NT2/D1 (cell line): ENCODE measurements around the gene MAMDC4.

Experiments used
- DNase-seq: peaks from one replicate; pipeline ENCODE4 v3.0.0-alpha.2; 2011; ENCODE audit warnings: low read depth, low spot score
- H3K27me3 ChIP-seq: 2 replicates; pipeline ENCODE4 v1.6.0; 2011; ENCODE audit warnings: mild to moderate bottlenecking; ENCODE audit not compliant: insufficient read length, insufficient read depth
- H3K36me3 ChIP-seq: 2 replicates; pipeline ENCODE4 v1.6.1; 2011; ENCODE audit warnings: mild to moderate bottlenecking, low read length, mixed read lengths; ENCODE audit not compliant: insufficient read depth, insufficient read length
- H3K4me1 ChIP-seq: 2 replicates; pipeline ENCODE4 v1.5.1; 2011; ENCODE audit not compliant: insufficient read depth, insufficient read length
- H3K4me3 ChIP-seq: 2 replicates; pipeline ENCODE4 v1.5.1; 2011; ENCODE audit warnings: low read depth; ENCODE audit not compliant: insufficient read length
- H3K9ac ChIP-seq: 2 replicates; pipeline ENCODE4 v1.6.0; 2011; ENCODE audit warnings: low read depth; ENCODE audit not compliant: insufficient read length
- H3K9me3 ChIP-seq: 2 replicates; pipeline ENCODE4 v1.5.1; 2011; ENCODE audit warnings: mild to moderate bottlenecking, low read length; ENCODE audit not compliant: insufficient read depth
- SUZ12 ChIP-seq: IDR thresholded peaks from 2 replicates; pipeline ENCODE4 v1.6.1; 2011; ENCODE audit not compliant: insufficient read length, insufficient read depth; ENCODE audit errors: extremely low read depth
- YY1 ChIP-seq: IDR thresholded peaks from 2 replicates; pipeline ENCODE4 v1.6.1; 2011; ENCODE audit not compliant: insufficient read length, insufficient read depth
- ZNF274 ChIP-seq: IDR thresholded peaks from 2 replicates; pipeline ENCODE4 v1.6.1; 2011; ENCODE audit warnings: mild to moderate bottlenecking, low read depth, low read length

MAMDC4 gene

GRCh38 chr9:136849038-136849959 lies 2.8 kb upstream of the MAMDC4 start, which contains the start of gene PHPT1:
Gene PHPT1 (plus strand): TSS chr9:136849409. CDS start chr9:136849431, 22 bp downstream.
- TF ChIP-seq YY1 (peak; percentile 34), SUZ12 (no peak)
- H3K4me3 ChIP-seq, result peak within 1 kb of the TSS; percentile 95
- H3K36me3 ChIP-seq, result peaks cover 33% of the 10 kb centered on the region
- H3K4me1 ChIP-seq, result peaks cover 35% of the 10 kb centered on the region
- H3K27me3 ChIP-seq, result no peaks in the 10 kb centered on the region
- peak within 1 kb of the TSS; percentile 99 for H3K9ac ChIP-seq
- DNase-seq, result peak; percentile 100
- no peaks in the 10 kb centered on the region; the same call in 1 of the 2 replicates for H3K9me3 ChIP-seq

DNA sequence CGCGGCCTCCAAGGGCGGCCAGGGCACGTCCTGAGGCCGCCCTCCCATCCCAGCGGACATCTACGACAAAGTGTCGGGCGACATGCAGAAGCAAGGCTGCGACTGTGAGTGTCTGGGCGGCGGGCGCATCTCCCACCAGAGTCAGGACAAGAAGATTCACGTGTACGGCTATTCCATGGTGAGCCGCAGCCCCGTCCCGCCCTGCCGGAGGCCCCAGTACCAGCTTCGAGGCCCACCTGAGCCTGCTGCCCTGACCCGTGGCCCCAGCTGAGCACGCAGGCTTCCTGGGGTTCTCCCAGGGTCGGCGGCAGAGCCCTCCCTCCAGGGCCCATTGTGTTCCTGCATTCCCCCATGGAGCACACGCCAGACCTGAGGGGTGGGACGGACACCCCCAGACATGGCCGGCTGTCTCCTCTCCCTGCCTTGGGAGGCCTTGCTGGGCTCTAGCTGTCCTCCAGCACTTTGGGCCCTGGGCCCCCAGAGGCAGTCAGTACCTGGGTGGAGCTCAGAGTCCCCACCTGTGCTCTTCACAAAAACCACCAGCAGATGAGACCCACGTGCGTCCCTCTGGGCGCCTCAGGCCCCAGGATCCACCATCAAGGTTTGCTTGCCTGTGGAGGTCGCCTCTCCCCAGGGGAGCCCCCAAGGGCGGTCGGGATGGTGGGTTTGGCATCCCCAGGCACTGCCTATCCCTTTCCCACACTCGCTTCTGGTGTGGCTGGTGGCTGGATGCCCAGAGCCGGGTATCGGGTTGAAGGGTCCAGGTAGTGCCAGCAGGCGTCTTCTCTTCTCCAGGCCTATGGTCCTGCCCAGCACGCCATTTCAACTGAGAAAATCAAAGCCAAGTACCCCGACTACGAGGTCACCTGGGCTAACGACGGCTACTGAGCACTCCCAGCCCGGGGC lies 1.9 kb upstream of the MAMDC4 start:
- H3K36me3 ChIP-seq, result peaks cover 38% of the 10 kb centered on the region
- H3K4me1 ChIP-seq, result peaks cover 42% of the 10 kb centered on the region
- peak overlapping the region; percentile 45 for H3K4me3 ChIP-seq
- no peak for DNase-seq
- no peaks in the 10 kb centered on the region for H3K27me3 ChIP-seq
- H3K9me3 ChIP-seq, result no peaks in the 10 kb centered on the region; the same call in 1 of the 2 replicates
- H3K9ac ChIP-seq, result peak overlapping the region; percentile 87
- no peak for TF ChIP-seq YY1
- TF ChIP-seq ZNF274, result no peak
- no peak for TF ChIP-seq SUZ12

DNA sequence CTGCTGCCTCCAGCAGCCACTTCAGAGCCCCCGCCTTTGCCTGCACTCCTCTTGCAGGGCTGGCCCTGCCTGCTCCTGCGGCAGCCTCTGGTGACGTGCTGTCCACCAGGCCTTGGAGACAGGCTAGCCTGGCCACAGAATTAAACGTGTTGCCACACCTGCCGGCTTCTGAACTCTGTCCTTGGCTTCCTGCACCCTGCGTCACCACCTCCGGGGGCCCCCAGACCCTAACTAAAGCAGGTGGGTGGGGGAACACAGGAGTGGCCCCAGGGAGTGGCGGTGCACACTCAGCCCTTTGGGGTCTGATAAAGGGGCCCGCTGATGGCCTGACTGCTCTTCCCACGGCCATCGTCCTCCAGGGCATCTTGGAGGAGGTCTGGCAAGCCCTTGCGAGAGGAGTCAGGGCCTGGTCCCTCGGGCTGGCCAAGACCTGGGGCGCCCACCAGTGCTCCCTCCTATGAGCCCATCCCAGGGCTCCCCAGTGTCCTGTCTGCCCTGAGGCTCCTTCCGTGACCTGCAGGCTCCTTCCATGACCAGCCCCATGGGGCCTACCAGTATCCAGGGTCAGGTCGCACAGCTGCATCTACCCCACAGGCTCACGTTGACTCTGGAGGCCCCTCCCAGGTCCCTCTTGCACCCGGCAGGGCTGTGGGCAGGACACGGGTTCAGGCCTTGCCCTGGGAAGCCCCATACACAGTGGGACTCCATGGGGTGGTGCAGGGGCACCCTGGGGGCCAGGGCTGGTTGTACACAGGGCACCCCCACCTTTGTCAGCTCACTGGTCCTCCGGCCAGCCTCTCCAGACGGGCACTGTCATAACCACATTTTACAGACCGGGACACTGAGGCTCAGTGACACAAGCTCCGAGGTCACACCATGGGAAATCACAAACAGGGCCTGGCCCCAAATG lies 1.0 kb upstream of the MAMDC4 start:
- H3K9me3 ChIP-seq, result no peaks in the 10 kb centered on the region
- no peak for TF ChIP-seq SUZ12
- no peak for TF ChIP-seq ZNF274
- no peak for TF ChIP-seq YY1
- peaks cover 42% of the 10 kb centered on the region for H3K4me1 ChIP-seq
- H3K27me3 ChIP-seq, result no peaks in the 10 kb centered on the region
- peaks cover 38% of the 10 kb centered on the region for H3K36me3 ChIP-seq
- H3K9ac ChIP-seq, result peak overlapping the region; percentile 87
- no peak overlapping the region for H3K4me3 ChIP-seq
- no peak for DNase-seq

DNA sequence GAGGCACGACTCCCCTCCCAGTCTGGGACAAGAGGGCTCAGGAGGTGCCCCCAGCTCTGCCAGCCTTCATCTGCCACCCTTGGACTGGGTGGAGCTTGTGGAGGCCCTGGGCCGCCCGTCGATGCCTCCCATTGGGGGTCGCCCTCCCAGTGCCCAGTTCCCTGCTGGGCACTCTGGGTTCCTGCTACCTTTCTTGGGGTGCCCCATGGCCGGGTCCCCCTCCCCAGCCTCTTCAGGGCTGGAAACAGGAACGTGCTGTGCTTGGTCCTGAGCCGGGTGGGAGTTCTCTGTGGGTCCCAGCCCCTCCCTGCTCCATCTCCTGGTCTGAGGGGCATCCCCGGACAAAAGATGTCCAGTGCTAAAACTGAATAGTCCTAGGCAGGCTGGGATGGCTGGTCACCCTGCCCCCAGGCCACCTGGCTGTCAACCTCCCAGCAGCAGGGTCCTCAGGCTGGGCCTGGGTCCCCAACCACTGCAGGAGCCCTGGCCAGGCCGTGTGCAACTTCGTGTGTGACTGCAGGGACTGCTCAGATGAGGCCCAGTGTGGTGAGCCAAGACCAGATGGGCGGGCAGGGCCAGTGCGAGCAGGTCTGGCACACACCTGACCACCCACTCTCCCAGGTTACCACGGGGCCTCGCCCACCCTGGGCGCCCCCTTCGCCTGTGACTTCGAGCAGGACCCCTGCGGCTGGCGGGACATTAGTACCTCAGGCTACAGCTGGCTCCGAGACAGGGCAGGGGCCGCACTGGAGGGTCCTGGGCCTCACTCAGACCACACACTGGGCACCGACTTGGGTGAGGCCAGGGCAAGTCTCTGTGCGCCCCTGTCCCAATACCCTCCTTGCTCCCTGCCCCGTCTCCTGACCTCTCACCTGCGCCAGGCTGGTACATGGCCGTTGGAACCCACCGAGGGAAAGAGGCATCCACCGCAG lies 784 bp downstream of the MAMDC4 start:
- H3K9ac ChIP-seq, result peak overlapping the region; percentile 9
- no peak overlapping the region for H3K4me3 ChIP-seq
- DNase-seq, result no peak
- peaks cover 48% of the 10 kb centered on the region for H3K4me1 ChIP-seq
- no peaks in the 10 kb centered on the region for H3K27me3 ChIP-seq
- no peaks in the 10 kb centered on the region for H3K9me3 ChIP-seq
- peaks cover 55% of the 10 kb centered on the region for H3K36me3 ChIP-seq
- no peak for TF ChIP-seq YY1
- TF ChIP-seq SUZ12, result no peak
- no peak for TF ChIP-seq ZNF274

DNA sequence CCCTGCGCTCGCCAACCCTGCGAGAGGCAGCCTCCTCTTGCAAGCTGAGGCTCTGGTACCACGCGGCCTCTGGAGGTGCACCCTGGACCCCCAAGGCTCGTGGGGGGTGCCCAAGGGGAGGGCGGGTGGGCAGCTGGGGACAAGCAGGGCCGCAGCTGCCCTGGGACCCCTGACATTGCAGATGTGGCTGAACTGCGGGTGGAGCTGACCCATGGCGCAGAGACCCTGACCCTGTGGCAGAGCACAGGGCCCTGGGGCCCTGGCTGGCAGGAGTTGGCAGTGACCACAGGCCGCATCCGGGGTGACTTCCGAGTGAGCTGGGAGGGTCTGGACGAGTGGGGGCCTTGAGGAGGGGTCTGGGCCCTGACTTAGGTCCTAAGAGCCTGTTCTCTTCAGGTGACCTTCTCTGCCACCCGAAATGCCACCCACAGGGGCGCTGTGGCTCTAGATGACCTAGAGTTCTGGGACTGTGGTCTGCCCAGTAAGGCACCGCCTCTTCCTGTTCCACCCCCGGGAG lies 1.5 kb downstream of the MAMDC4 start:
- H3K9ac ChIP-seq, result no peak overlapping the region

More for the DNA sequence above, 1.5 kb downstream of the MAMDC4 start:
- Histone ChIP-seq H3K36me3 (peaks cover 62% of the 10 kb centered on the region), H3K4me1 (peaks cover 50% of the 10 kb centered on the region), H3K4me3 (no peak overlapping the region), H3K27me3 (no peaks in the 10 kb centered on the region), H3K9me3 (no peaks in the 10 kb centered on the region)
- TF ChIP-seq SUZ12 (no peak), YY1 (no peak), ZNF274 (no peak)
- no peak for DNase-seq
